ENCODE results near the gene LYPD8. TPM values are rescaled to one million over a fixed set of nuclear protein-coding genes. Genes with fewer than 3 reads are reported as not detected.

The LYPD8 gene
- total RNA-seq, 4 donors from 2014 or later = not detected

GRCh38 chr1:248730507-248731335 lies 24.8 kb downstream of the LYPD8 start:
- Histone ChIP-seq H3K27ac (no peak overlapping the region), H3K36me3 (no peaks in the 10 kb centered on the region), H3K27me3 (no peaks in the 10 kb centered on the region), H3K9me3 (peaks cover 0 to 8% (median 2%) of the 10 kb centered on the region in 3 donors), H3K4me1 (no peaks in the 10 kb centered on the region), H3K4me3 (no peak overlapping the region)
- no peak for ATAC-seq
- WGBS, 2 donors (ENCODE audit: low coverage in 1 of 2) = 69 to 92% methylated on average over 9 to 12 of the region's 13 CpGs
- no peak for TF ChIP-seq CTCF (IDR thresholded peaks at IDR 0.05)
- no peak for TF ChIP-seq POLR2A (IDR thresholded peaks at IDR 0.05)
- no peak for TF ChIP-seq EP300 (IDR thresholded peaks at IDR 0.05)
- TF ChIP-seq POLR2AphosphoS5 (IDR thresholded peaks at IDR 0.05) = no peak

- Histone ChIP-seq H3K9me3 (no peaks in the 10 kb centered on the region), H3K4me3 (no peak overlapping the region)
Measured at GRCh38 chr1:248714248-248714647, 41.3 kb downstream of the LYPD8 start.

GRCh38 chr1:248710305-248710900 lies 45.2 kb downstream of the LYPD8 start:
- H3K4me3 ChIP-seq = no peak overlapping the region
- H3K36me3 ChIP-seq = no peaks in the 10 kb centered on the region
- H3K27me3 ChIP-seq = peaks cover 20% of the 10 kb centered on the region
- no peaks in the 10 kb centered on the region for H3K4me1 ChIP-seq
- no peak overlapping the region for H3K27ac ChIP-seq
- TF ChIP-seq CTCF (IDR thresholded peaks at IDR 0.05) = no peak
- no peak for TF ChIP-seq POLR2AphosphoS5 (IDR thresholded peaks at IDR 0.05)
- no peak for TF ChIP-seq EP300 (IDR thresholded peaks at IDR 0.05)
- 71 to 78% methylated on average over 4 of the region's 4 CpGs for WGBS, 2 donors (ENCODE audit: low coverage in 1 of 2)
- ATAC-seq = no peak
- no peaks in the 10 kb centered on the region for H3K9me3 ChIP-seq

More at GRCh38 chr1:248714248-248714647, 41.3 kb downstream of the LYPD8 start:
- WGBS, 2 donors (ENCODE audit: low coverage in 1 of 2) = 36 to 39% methylated on average over 3 of the region's 3 CpGs
- peaks cover 14% of the 10 kb centered on the region for H3K27me3 ChIP-seq
- no peaks in the 10 kb centered on the region for H3K36me3 ChIP-seq
- TF ChIP-seq CTCF (IDR thresholded peaks at IDR 0.05) = no peak
- no peak for TF ChIP-seq EP300 (IDR thresholded peaks at IDR 0.05)
- TF ChIP-seq POLR2AphosphoS5 (IDR thresholded peaks at IDR 0.05) = no peak
- TF ChIP-seq POLR2A (IDR thresholded peaks at IDR 0.05) = no peak
- no peak for ATAC-seq
- no peaks in the 10 kb centered on the region for H3K4me1 ChIP-seq
- H3K27ac ChIP-seq = no peak overlapping the region

- no peak for ATAC-seq
- no peak overlapping the region for H3K27ac ChIP-seq
- no peaks in the 10 kb centered on the region for H3K36me3 ChIP-seq
- no peak overlapping the region for H3K4me3 ChIP-seq
- no peaks in the 10 kb centered on the region for H3K9me3 ChIP-seq
- TF ChIP-seq EP300 (IDR thresholded peaks at IDR 0.05) = no peak
- TF ChIP-seq POLR2A (IDR thresholded peaks at IDR 0.05) = no peak
- TF ChIP-seq POLR2AphosphoS5 (IDR thresholded peaks at IDR 0.05) = no peak
- no peak for TF ChIP-seq CTCF (IDR thresholded peaks at IDR 0.05)
- no peaks in the 10 kb centered on the region for H3K4me1 ChIP-seq
- 68% methylated on average over 2 of the region's 2 CpGs; no CpG with 5 or more reads in 1 of the 2 donors for WGBS, 2 donors (ENCODE audit: low coverage in 1 of 2)
- peaks cover 10% of the 10 kb centered on the region for H3K27me3 ChIP-seq
Measured at GRCh38 chr1:248704606-248705005, 51.0 kb downstream of the LYPD8 start.
